Pancreas (tissue), 10 donors: ENCODE measurements around the gene PUM2. TPM values are rescaled to one million over a fixed set of nuclear protein-coding genes. Genes with fewer than 3 reads are reported as not detected.
A peak's percentile ranks its signal among the peaks of the same experiment; 100 is the strongest.

Experiments used
- ATAC-seq, 4 donors: fragments of 200-7000 bp; cut with Tn5 transposase; one replicate each; pipeline versions ENCODE4 v1.8.0 to v1.9.1; 2020; ENCODE audit warnings: mild to moderate bottlenecking in 4 of 4, moderate library complexity in 4 of 4
- DNase-seq, 6 donors: peaks; one replicate each; pipeline ENCODE4 v3.0.0-alpha.2; 2020
- FAIRE-seq: peaks from 2 replicates; lab custom pipeline; 2012; peaks lifted over from hg19 to GRCh38; lab: Jason Lieb, UNC
- H3K27ac ChIP-seq, 4 donors: fragments of 200-600 bp; sonication (generic); 1 replicate in 3 of 4; 2 replicates in 1 of 4; pipeline versions ENCODE4 v1.5.0 to v1.8.0; 2020
- H3K27me3 ChIP-seq, 4 donors: fragments of 200-600 bp; one replicate each; pipeline ENCODE4 v1.8.0; 2021
- H3K36me3 ChIP-seq, 3 donors: fragments of 200-600 bp; sonication (generic) in 1 of 3; one replicate each; pipeline versions ENCODE4 v1.5.0 to v1.8.0; 2020 to 2021
- H3K4me1 ChIP-seq, 3 donors: fragments of 200-600 bp; one replicate each; pipeline ENCODE4 v1.8.0; 2021
- H3K4me3 ChIP-seq, 4 donors: fragments of 200-600 bp; sonication (generic) in 2 of 4; one replicate each; pipeline versions ENCODE4 v1.5.0 to v1.8.0; 2020 to 2021
- H3K9me3 ChIP-seq, 4 donors: fragments of 200-600 bp; one replicate each; pipeline ENCODE4 v1.8.0; 2021
- CTCF ChIP-seq, 4 donors: fragments of 200-600 bp; sonication (generic) in 3 of 4; IDR thresholded peaks; one replicate each; pipeline versions ENCODE4 v1.5.0 to v1.8.0; 2021; ENCODE audit warnings: antibody characterized with exemption in 4 of 4
- WGBS, 2 donors: extraction: QIAGEN DNeasy Blood & Tissue Kit; methylation state at CpG; one replicate each; pipeline ENCODE4 v1.1.7; 2013; 5-methylcytosine and 5-hydroxymethylcytosine counted together
- intact Hi-C, 3 donors: fragments of 100-400 bp; cut with DNase I; formaldehyde crosslinking; loops; one replicate each; pipeline versions ENCODE4 v1.11.1 to v1.14.2; 2022
- polyA plus RNA-seq, 2 donors: library from polyadenylated mRNA; stranded (reverse); fragments of 200-250 nt; gene quantifications; one replicate each; pipeline ENCODE4 v1.2.3, GENCODE V29; 2013
- total RNA-seq, 6 donors: library from RNA; stranded (reverse); fragmentation: NEBNext Ultra II Directional in 4 of 6; extraction: Animal tissue kit (Norgen Biotek cat#: 25700) in 4 of 6; gene quantifications; one replicate each; pipeline versions ENCODE4 v1.2.1 to v1.2.4, GENCODE V29; 2021 to 2023
- donor health status: healthy with polysubstance abuse.
- donor health status: DM: no; HTN: no; CAD: no; lungs with moderate emphysema.
- donor health status: DM: no; HTN: no; CAD: no.
- donor health status: control.
- donor health status: control.
- donor health status: Bipolar disorder and iron deficiency.
- donor health status: DM: yes; HTN: yes; CAD: no.
- donor health status: DM: no; HTN: no; CAD: no.
- donor health status: DM: no; HTN: no; CAD: no.
- donor health status: DM: yes; HTN: yes; CAD: no.

The PUM2 gene
- total and polyA plus RNA-seq, 8 donors = 17.0 to 70.2 (median 40.8) TPM

- peaks cover 0 to 54% (median 18%) of the 10 kb centered on the region in 3 donors for H3K36me3 ChIP-seq
- no peaks in the 10 kb centered on the region for H3K9me3 ChIP-seq
- TF ChIP-seq CTCF (IDR thresholded peaks at IDR 0.05) = no peak
- intact Hi-C loops = no loop called here
- H3K27me3 ChIP-seq = no peaks in the 10 kb centered on the region
- FAIRE-seq = no peak
- WGBS, 2 donors = 86 to 92% methylated on average over 4 of the region's 4 CpGs
- no peak overlapping the region for H3K27ac ChIP-seq
- no peak overlapping the region for H3K4me3 ChIP-seq
- no peaks in the 10 kb centered on the region for H3K4me1 ChIP-seq
- no peak for ATAC-seq
- DNase-seq = no peak
Measured at GRCh38 chr2:20314562-20315501, 35.8 kb downstream of the PUM2 start.

GRCh38 chr2:20313659-20314058 is 37.0 kb downstream of the PUM2 start:
- H3K27ac ChIP-seq = no peak overlapping the region
- DNase-seq (no peak), ATAC-seq (peak in 1 of 4 donors; percentile 28), FAIRE-seq (no peak)
- TF ChIP-seq CTCF (IDR thresholded peaks at IDR 0.05) = no peak
- intact Hi-C loops = no loop called here
- H3K36me3 ChIP-seq = peaks cover 0 to 64% (median 18%) of the 10 kb centered on the region in 3 donors
- no peaks in the 10 kb centered on the region for H3K27me3 ChIP-seq
- WGBS, 2 donors = 98 to 100% methylated on average over 3 of the region's 3 CpGs
- no peaks in the 10 kb centered on the region for H3K4me1 ChIP-seq
- H3K4me3 ChIP-seq = no peak overlapping the region
- H3K9me3 ChIP-seq = no peaks in the 10 kb centered on the region

GRCh38 chr2:20309001-20309400 is 41.6 kb downstream of the PUM2 start:
- H3K4me1 ChIP-seq = no peaks in the 10 kb centered on the region
- no peaks in the 10 kb centered on the region for H3K9me3 ChIP-seq
- no peak for ATAC-seq
- H3K36me3 ChIP-seq = peaks cover 0 to 55% (median 8%) of the 10 kb centered on the region in 3 donors
- H3K27ac ChIP-seq = no peak overlapping the region
- H3K27me3 ChIP-seq = no peaks in the 10 kb centered on the region
- no peak for DNase-seq
- TF ChIP-seq CTCF (IDR thresholded peaks at IDR 0.05) = no peak
- H3K4me3 ChIP-seq = no peak overlapping the region
- no peak for FAIRE-seq
- intact Hi-C loops = no loop called here
- 82 to 87% methylated on average over 2 of the region's 2 CpGs for WGBS, 2 donors

GRCh38 chr2:20307311-20307710 is 43.3 kb downstream of the PUM2 start:
- Histone ChIP-seq H3K36me3 (peaks cover 0 to 52% (median 8%) of the 10 kb centered on the region in 3 donors), H3K4me3 (no peak overlapping the region), H3K27me3 (no peaks in the 10 kb centered on the region), H3K27ac (no peak overlapping the region), H3K4me1 (peaks cover 0 to 2% (median 0%) of the 10 kb centered on the region in 3 donors), H3K9me3 (no peaks in the 10 kb centered on the region)
- intact Hi-C loops = no loop called here
- no peak for DNase-seq
- FAIRE-seq = no peak
- no peak for ATAC-seq
- no peak for TF ChIP-seq CTCF (IDR thresholded peaks at IDR 0.05)

GRCh38 chr2:20304411-20304810 is 46.2 kb downstream of the PUM2 start:
- WGBS, 2 donors = 90 to 97% methylated on average over 1 of the region's 1 CpG
- no peak for TF ChIP-seq CTCF (IDR thresholded peaks at IDR 0.05)
- peak; percentile 65 for FAIRE-seq
- no peak for ATAC-seq
- Histone ChIP-seq H3K4me3 (no peak overlapping the region), H3K36me3 (peaks cover 0 to 33% (median 5%) of the 10 kb centered on the region in 3 donors), H3K27me3 (no peaks in the 10 kb centered on the region), H3K9me3 (no peaks in the 10 kb centered on the region), H3K4me1 (peaks cover 0 to 8% (median 4%) of the 10 kb centered on the region in 3 donors), H3K27ac (no peak overlapping the region)
- DNase-seq = no peak
- intact Hi-C loops = no loop called here
